Vagina (tissue), 2 donors: ENCODE results near the gene PLCL1.

Source experiments
- POLR2A ChIP-seq, 2 donors: fragments of 450-650 bp; IDR thresholded peaks; one replicate each; pipeline ENCODE4 v1.6.1; 2017; ENCODE audit warnings: antibody characterized with exemption in 2 of 2, mild to moderate bottlenecking in 2 of 2, moderate library complexity in 2 of 2
- POLR2AphosphoS5 ChIP-seq, 2 donors: sonication (generic); formaldehyde crosslinking; IDR thresholded peaks; one replicate each; pipeline ENCODE4 v1.9.0; 2017; ENCODE audit warnings: antibody characterized with exemption in 2 of 2, mild to moderate bottlenecking in 2 of 2, low read depth in 1 of 2; ENCODE audit not compliant: insufficient read depth in 1 of 2
- TF ChIP-seq, protein P1 (sequence below), 3 experiments: fragments of 450-650 bp in 2 of 3; fragments of 200-600 bp in 1 of 3; sonication (generic) in 1 of 3; IDR thresholded peaks; one replicate each; pipeline ENCODE4 v1.5.1; 2017 to 2019; ENCODE audit warnings: antibody characterized with exemption in 3 of 3, mild to moderate bottlenecking in 2 of 3, moderate library complexity in 2 of 3

DNA sequence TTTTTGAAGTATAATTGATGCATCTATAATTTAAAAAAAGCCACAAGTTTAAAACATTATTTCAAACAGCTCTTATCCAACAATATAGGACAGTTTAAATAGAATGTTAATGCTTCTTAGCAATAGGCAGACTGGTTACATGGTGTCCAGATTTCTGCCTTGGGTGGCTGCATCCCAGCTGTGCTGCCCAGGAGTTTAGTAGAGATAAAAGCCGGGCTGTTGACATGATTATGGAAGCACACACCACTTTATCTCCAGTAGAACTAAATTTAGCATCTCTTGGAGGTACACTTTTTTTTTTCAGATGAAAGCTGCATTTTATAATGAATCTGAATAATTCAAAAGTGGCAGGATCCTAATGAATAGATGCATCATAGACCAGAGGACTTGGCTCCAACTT is 309.7 kb downstream of the PLCL1 start:
- TF ChIP-seq, protein P1, sequence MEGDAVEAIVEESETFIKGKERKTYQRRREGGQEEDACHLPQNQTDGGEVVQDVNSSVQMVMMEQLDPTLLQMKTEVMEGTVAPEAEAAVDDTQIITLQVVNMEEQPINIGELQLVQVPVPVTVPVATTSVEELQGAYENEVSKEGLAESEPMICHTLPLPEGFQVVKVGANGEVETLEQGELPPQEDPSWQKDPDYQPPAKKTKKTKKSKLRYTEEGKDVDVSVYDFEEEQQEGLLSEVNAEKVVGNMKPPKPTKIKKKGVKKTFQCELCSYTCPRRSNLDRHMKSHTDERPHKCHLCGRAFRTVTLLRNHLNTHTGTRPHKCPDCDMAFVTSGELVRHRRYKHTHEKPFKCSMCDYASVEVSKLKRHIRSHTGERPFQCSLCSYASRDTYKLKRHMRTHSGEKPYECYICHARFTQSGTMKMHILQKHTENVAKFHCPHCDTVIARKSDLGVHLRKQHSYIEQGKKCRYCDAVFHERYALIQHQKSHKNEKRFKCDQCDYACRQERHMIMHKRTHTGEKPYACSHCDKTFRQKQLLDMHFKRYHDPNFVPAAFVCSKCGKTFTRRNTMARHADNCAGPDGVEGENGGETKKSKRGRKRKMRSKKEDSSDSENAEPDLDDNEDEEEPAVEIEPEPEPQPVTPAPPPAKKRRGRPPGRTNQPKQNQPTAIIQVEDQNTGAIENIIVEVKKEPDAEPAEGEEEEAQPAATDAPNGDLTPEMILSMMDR (IDR thresholded peaks at IDR 0.05): no peak
- no peak for TF ChIP-seq POLR2A (IDR thresholded peaks at IDR 0.05)
- TF ChIP-seq POLR2AphosphoS5 (IDR thresholded peaks at IDR 0.05; ENCODE audit: insufficient read depth in 1 of 2, low read depth in 1 of 2): no peak
